NB4 (cell line): Measurements from ENCODE around the gene RANBP3.

Experiments used
- CTCF ChIP-seq: IDR thresholded peaks from one replicate; pipeline ENCODE4 v1.5.1; 2012; ENCODE audit warnings: low read depth, low read length
- MAX ChIP-seq: IDR thresholded peaks from 2 replicates; pipeline ENCODE4 v1.6.1; 2011; ENCODE audit warnings: low read depth, low read length

GRCh38 chr19:5958851-5959122 is 19.2 kb downstream of the RANBP3 start:
- TF ChIP-seq CTCF (no peak), MAX (no peak)
